Subcutaneous abdominal adipose tissue (tissue), 5 donors: ENCODE data around the gene CABLES2.
A peak's percentile ranks its signal among the peaks of the same experiment; 100 is the strongest.

Experiments used
- H3K27ac ChIP-seq: one replicate; pipeline ENCODE4 v1.7.0; 2013; ENCODE audit warnings: low read depth, mild to moderate bottlenecking, inconsistent platforms, low read length, moderate library complexity
- H3K27me3 ChIP-seq, 5 donors: one replicate each; pipeline ENCODE4 v1.7.0; 2013; ENCODE audit warnings: low read length in 5 of 5, inconsistent platforms in 1 of 5; ENCODE audit not compliant: control insufficient read depth in 5 of 5, insufficient read depth in 4 of 5
- H3K36me3 ChIP-seq, 5 donors: one replicate each; pipeline ENCODE4 v1.7.0; 2013; ENCODE audit warnings: low read length in 5 of 5; ENCODE audit not compliant: control insufficient read depth in 5 of 5, insufficient read depth in 5 of 5
- H3K4me1 ChIP-seq, 5 donors: one replicate each; pipeline ENCODE4 v1.7.0; 2013; ENCODE audit warnings: low read length in 5 of 5, mild to moderate bottlenecking in 3 of 5, moderate library complexity in 1 of 5; ENCODE audit not compliant: control insufficient read depth in 5 of 5, insufficient read depth in 5 of 5
- H3K4me3 ChIP-seq, 5 donors: one replicate each; pipeline ENCODE4 v1.7.0; 2013; ENCODE audit warnings: low read length in 5 of 5, low read depth in 1 of 5
- H3K9ac ChIP-seq, 5 donors: one replicate each; pipeline ENCODE4 v1.7.0; 2013; ENCODE audit warnings: low read length in 5 of 5, mild to moderate bottlenecking in 4 of 5, moderate library complexity in 3 of 5
- H3K9me3 ChIP-seq, 5 donors: one replicate each; pipeline ENCODE4 v1.7.0; 2013; ENCODE audit warnings: low read length in 5 of 5; ENCODE audit not compliant: control insufficient read depth in 5 of 5
- donor health status: healthy.
- donor health status: healthy.
- donor health status: healthy.
- donor health status: healthy.
- donor health status: healthy.

CABLES2 gene

GRCh38 chr20:62360854-62361798, 46.0 kb downstream of the CABLES2 start:
- peak overlapping the region in 2 of 5 donors; percentile 6 to 26 for H3K9ac ChIP-seq
- H3K4me1 ChIP-seq: peaks cover 4 to 85% (median 62%) of the 10 kb centered on the region in 5 donors
- H3K27ac ChIP-seq: peak overlapping the region; percentile 57
- H3K36me3 ChIP-seq: peaks cover 0 to 4% (median 0%) of the 10 kb centered on the region in 5 donors
- H3K9me3 ChIP-seq: no peaks in the 10 kb centered on the region
- H3K4me3 ChIP-seq: no peak overlapping the region
- H3K27me3 ChIP-seq: peaks cover 0 to 8% (median 0%) of the 10 kb centered on the region in 5 donors

GRCh38 chr20:62359491-62360121, 47.5 kb downstream of the CABLES2 start:
- Histone ChIP-seq H3K4me3 (no peak overlapping the region), H3K27me3 (peaks cover 0 to 2% (median 0%) of the 10 kb centered on the region in 5 donors), H3K9me3 (no peaks in the 10 kb centered on the region), H3K9ac (peak overlapping the region in 1 of 5 donors; percentile 70), H3K4me1 (peaks cover 5 to 85% (median 62%) of the 10 kb centered on the region in 5 donors), H3K36me3 (peaks cover 0 to 4% (median 0%) of the 10 kb centered on the region in 5 donors), H3K27ac (peak overlapping the region; percentile 92)

DNA sequence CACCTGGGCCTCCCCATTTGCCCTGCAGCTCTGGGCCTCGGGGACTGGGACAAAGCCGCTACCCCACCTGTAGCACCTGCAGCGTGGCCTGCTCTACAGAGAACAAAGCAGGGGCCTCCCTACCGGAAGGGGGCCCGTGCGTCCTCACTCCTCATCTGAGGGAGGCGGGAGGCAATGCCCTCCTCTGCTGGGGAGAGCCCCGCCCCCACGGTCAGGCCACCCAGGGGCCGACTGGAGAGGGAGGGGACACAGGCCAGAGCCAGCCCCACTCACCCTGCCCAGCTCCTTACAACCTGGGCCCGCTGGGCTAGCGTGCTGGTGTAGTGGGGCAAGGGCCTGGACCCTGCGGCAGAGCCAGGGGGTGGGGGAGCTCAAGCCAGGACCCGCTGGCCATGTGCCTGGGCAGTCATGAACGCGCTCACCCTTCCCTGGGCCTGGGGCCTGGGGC, 48.0 kb downstream of the CABLES2 start:
- Histone ChIP-seq H3K36me3 (peaks cover 0 to 4% (median 0%) of the 10 kb centered on the region in 5 donors), H3K27me3 (no peaks in the 10 kb centered on the region), H3K9ac (peak overlapping the region in 3 of 5 donors; percentile 62 to 81 (median 70)), H3K9me3 (no peaks in the 10 kb centered on the region), H3K4me1 (peaks cover 5 to 83% (median 59%) of the 10 kb centered on the region in 5 donors), H3K27ac (peak overlapping the region; percentile 92), H3K4me3 (peak overlapping the region in 2 of 5 donors; percentile 34 to 49)

DNA sequence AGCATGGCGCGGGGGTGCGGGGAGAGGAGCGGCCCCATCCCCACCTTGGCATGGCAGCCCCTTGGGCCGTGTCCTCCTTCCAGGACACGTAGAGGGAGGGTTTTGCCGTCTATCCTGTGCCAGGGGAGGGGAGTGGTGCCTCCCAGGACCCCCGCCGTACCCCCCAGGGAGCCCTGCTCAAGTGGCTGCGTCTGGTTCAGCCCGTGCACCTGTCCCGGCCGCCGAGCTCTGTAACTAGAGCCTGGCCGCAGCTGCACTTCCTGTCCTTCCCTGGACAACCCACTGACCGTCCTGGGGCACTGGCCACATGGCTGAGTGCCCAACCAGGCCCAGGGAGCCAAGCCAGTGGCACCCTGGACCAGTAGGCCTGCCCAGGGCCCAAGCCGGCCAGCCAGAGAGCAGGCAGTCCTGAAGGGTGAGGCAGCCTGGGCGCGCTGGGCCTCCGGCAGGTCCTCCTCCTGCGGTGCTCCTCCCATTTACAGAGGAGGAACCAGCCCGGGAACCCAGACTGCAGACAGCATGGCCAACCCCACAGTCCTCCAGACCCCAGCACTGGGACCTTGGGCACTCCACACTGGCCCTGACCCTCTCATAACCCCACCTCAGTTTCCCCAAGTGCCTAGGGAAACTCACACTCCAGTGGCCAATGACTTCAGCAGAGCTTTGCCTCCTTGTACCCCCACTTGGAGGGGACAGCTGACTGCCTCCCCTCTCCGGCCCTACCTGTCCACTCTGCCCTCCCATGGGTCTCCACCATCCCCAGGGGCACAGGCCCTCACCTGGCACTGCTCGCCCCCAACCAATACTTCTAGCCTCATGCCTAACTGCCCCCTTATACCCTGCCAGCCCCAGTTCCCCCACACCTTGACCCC, 48.7 kb downstream of the CABLES2 start:
- Histone ChIP-seq H3K4me3 (peak overlapping the region in 3 of 5 donors; percentile 5 to 49 (median 34)), H3K9me3 (no peaks in the 10 kb centered on the region), H3K27ac (peak overlapping the region; percentile 92), H3K36me3 (peaks cover 0 to 4% (median 0%) of the 10 kb centered on the region in 5 donors), H3K27me3 (no peaks in the 10 kb centered on the region), H3K9ac (peak overlapping the region in 3 of 5 donors; percentile 70 to 81 (median 71)), H3K4me1 (peaks cover 5 to 76% (median 56%) of the 10 kb centered on the region in 5 donors)

- no peaks in the 10 kb centered on the region for H3K27me3 ChIP-seq
Observed at GRCh38 chr20:62357681-62358080, 49.4 kb downstream of the CABLES2 start.

DNA sequence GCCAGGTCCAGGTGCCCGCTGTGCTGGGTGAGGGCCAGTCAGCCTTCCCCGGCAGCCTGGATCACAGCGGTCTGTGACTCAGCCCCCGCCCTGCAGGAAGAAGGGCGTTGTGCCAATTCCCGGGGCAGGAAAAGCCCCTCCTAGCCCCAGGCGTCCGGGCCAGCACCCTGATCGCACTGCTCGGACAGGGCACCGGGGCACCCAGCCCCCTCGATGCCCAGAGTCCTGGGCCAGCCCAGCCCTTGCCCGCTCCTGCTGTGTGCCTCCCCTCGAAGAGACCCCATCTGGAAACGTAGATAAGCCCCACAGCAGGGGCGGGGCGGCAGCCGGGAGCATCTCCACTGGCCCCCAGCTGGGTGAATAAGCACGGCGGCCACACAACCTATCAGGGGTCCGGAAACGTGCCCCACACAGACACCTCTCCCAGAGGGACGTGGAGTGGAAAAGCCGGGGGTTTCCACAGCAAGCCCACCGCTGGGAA, 49.9 kb downstream of the CABLES2 start:
- Histone ChIP-seq H3K36me3 (peaks cover 0 to 9% (median under 1%) of the 10 kb centered on the region in 5 donors), H3K27ac (peak overlapping the region; percentile 92), H3K4me3 (peak overlapping the region in 3 of 5 donors; percentile 8 to 50 (median 49)), H3K9ac (peak overlapping the region in 3 of 5 donors; percentile 13 to 81 (median 71)), H3K9me3 (no peaks in the 10 kb centered on the region), H3K27me3 (no peaks in the 10 kb centered on the region), H3K4me1 (peaks cover 5 to 79% (median 68%) of the 10 kb centered on the region in 5 donors)

More at GRCh38 chr20:62357681-62358080, 49.4 kb downstream of the CABLES2 start:
- Histone ChIP-seq H3K36me3 (peaks cover 0 to 5% (median 0%) of the 10 kb centered on the region in 5 donors), H3K9ac (peak overlapping the region in 3 of 5 donors; percentile 13 to 81 (median 71)), H3K4me3 (peak overlapping the region in 3 of 5 donors; percentile 8 to 49 (median 16)), H3K4me1 (peaks cover 5 to 77% (median 64%) of the 10 kb centered on the region in 5 donors), H3K27ac (peak overlapping the region; percentile 92), H3K9me3 (no peaks in the 10 kb centered on the region)

- peak overlapping the region in 2 of 5 donors; percentile 49 to 50 for H3K4me3 ChIP-seq
- peak overlapping the region; percentile 92 for H3K27ac ChIP-seq
- H3K9me3 ChIP-seq: no peaks in the 10 kb centered on the region
- no peaks in the 10 kb centered on the region for H3K27me3 ChIP-seq
- peaks cover 0 to 10% (median 5%) of the 10 kb centered on the region in 5 donors for H3K36me3 ChIP-seq
- peaks cover 5 to 75% (median 68%) of the 10 kb centered on the region in 5 donors for H3K4me1 ChIP-seq
- peak overlapping the region in 4 of 5 donors; percentile 13 to 71 (median 60) for H3K9ac ChIP-seq
Observed at GRCh38 chr20:62356589-62357186, 50.4 kb downstream of the CABLES2 start.

DNA sequence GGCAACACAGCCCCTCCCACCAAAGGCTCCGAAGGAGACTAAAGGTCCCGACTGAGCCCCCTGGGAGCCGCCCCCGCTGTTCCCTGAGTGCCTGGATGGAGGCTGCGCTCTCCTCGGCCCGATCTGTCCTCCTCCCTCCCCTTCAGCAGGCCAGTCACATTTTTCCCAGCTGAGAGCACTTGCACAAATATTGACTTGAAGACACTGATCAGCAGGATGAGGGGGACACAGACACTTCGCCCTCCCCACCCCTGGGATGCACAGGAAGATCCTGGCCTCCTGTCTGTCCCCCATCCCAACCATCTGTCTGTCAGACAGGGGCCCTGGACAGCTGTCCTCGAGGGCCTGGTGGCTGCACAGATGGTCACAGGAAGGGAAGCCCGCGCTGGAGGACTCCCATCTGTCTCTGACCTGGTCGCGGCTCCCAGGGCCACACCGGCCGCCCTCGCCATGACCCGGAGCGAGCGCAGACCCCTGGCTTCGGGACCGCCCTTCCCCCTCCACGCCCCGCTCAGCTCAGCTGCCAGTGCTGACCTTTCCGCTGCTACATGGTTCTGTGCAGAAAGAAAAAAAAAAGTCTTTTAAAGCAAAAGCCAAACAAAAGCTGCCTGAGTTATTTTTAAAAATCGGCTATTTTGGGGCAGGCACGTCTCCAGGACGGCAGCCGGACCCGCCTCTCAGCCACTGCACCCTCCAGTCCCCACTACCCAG, 51.1 kb downstream of the CABLES2 start:
- H3K4me1 ChIP-seq: peaks cover 5 to 70% (median 62%) of the 10 kb centered on the region in 5 donors

More for the DNA sequence above, 51.1 kb downstream of the CABLES2 start:
- Histone ChIP-seq H3K9ac (peak overlapping the region in 4 of 5 donors; percentile 13 to 71 (median 60)), H3K4me3 (peak overlapping the region in 4 of 5 donors; percentile 36 to 50 (median 42)), H3K9me3 (no peaks in the 10 kb centered on the region), H3K27me3 (no peaks in the 10 kb centered on the region), H3K27ac (peak overlapping the region; percentile 92), H3K36me3 (peaks cover 0 to 16% (median 12%) of the 10 kb centered on the region in 5 donors)
